Endothelial cell of umbilical vein (primary cell): ENCODE results near the gene MME. TPM values are rescaled to one million over a fixed set of nuclear protein-coding genes. Genes with fewer than 3 reads are reported as not detected.

Source experiments
- BruUV-seq: library from RNA; stranded (reverse); fragments of 400-500 nt; replicated peaks from 2 replicates; lab custom pipeline; 2021; lab: Mats Ljungman, UMichigan
- CTCF ChIA-PET: fragments of 300-600, 350-600 bp; sonication (Branson Sonifier 250); formaldehyde crosslinking; loops from one replicate; lab custom pipeline; 2021; ENCODE audit warnings: antibody characterized with exemption, inconsistent platforms; lab: Charles Lee
- POLR2A ChIA-PET: fragments of 300-600, 350-600 bp; sonication (Branson Sonifier 250); formaldehyde crosslinking; loops from one replicate; lab custom pipeline; 2021; ENCODE audit warnings: antibody characterized with exemption, inconsistent platforms; lab: Charles Lee
- DNase-seq: peaks from one replicate; pipeline ENCODE4 v3.0.0-alpha.2; 2011; ENCODE audit warnings: low read depth, low spot score
- FAIRE-seq: peaks from 2 replicates; lab custom pipeline; 2011; peaks lifted over from hg19 to GRCh38; lab: Jason Lieb, UNC
- H2AFZ ChIP-seq: 2 replicates; pipeline ENCODE4 v1.6.0; 2012; ENCODE audit warnings: low read depth, low read length, control low read depth, inconsistent platforms
- H3K27ac ChIP-seq: 2 replicates; pipeline ENCODE4 v1.5.1; 2011; ENCODE audit warnings: low read depth, mild to moderate bottlenecking, control low read depth, low read length, moderate library complexity; ENCODE audit not compliant: insufficient read depth
- H3K27me3 ChIP-seq, 2 experiments: 2 replicates each; pipeline versions ENCODE4 v1.6.0 to v1.6.1; 2011; ENCODE audit warnings: low read length in 2 of 2, mixed read lengths in 1 of 2; ENCODE audit not compliant: control insufficient read depth in 2 of 2, insufficient read depth in 2 of 2
- H3K36me3 ChIP-seq, 2 experiments: 2 replicates in 1 of 2; 3 replicates in 1 of 2; pipeline ENCODE4 v1.5.1; 2011; ENCODE audit warnings: low read length in 2 of 2, mild to moderate bottlenecking in 1 of 2, moderate library complexity in 1 of 2; ENCODE audit not compliant: control insufficient read depth in 2 of 2, insufficient read depth in 2 of 2; ENCODE audit errors: extremely low read depth in 1 of 2
- H3K4me1 ChIP-seq: 3 replicates; pipeline ENCODE4 v1.5.1; 2011; ENCODE audit warnings: mild to moderate bottlenecking, low read length; ENCODE audit not compliant: control insufficient read depth, insufficient read depth; ENCODE audit errors: extremely low read depth
- H3K4me2 ChIP-seq: 2 replicates; pipeline ENCODE4 v1.6.1; 2011; ENCODE audit warnings: low read length, control low read depth, mixed read lengths; ENCODE audit not compliant: insufficient read depth
- H3K4me3 ChIP-seq, 3 experiments: fragments of 200-600 bp in 1 of 3; sonication (generic), shearing (Covaris generic) in 1 of 3; replicated peaks in 1 of 3; 2 replicates each; pipeline ENCODE4 v1.5.1; 2011 to 2016; ENCODE audit warnings: control low read depth in 3 of 3, low read length in 3 of 3, mild to moderate bottlenecking in 2 of 3, inconsistent platforms in 1 of 3, low read depth in 1 of 3, moderate library complexity in 1 of 3; ENCODE audit not compliant: insufficient read depth in 1 of 3
- H3K79me2 ChIP-seq: 2 replicates; pipeline ENCODE4 v1.6.0; 2012; ENCODE audit warnings: low read length, inconsistent platforms; ENCODE audit not compliant: control insufficient read depth, insufficient read depth
- H3K9ac ChIP-seq: replicated peaks from 2 replicates; pipeline ENCODE3; 2011; ENCODE audit warnings: low read length, control low read depth; ENCODE audit not compliant: insufficient read depth; ENCODE audit errors: extremely low read depth
- H3K9me1 ChIP-seq: replicated peaks from 3 replicates; pipeline ENCODE4 v1.6.0; 2011; ENCODE audit warnings: mild to moderate bottlenecking, low read length; ENCODE audit not compliant: control insufficient read depth, insufficient read depth; ENCODE audit errors: extremely low read depth
- H3K9me3 ChIP-seq: replicated peaks from 2 replicates; pipeline ENCODE4 v1.5.1; 2012; ENCODE audit warnings: low read length, inconsistent platforms; ENCODE audit not compliant: control insufficient read depth, insufficient read depth
- H4K20me1 ChIP-seq: replicated peaks from 2 replicates; pipeline ENCODE3; 2011; ENCODE audit warnings: mild to moderate bottlenecking, low read length; ENCODE audit not compliant: control insufficient read depth, insufficient read depth; ENCODE audit errors: extremely low read depth
- CTCF ChIP-seq, 2 donors: IDR thresholded peaks; 1 replicate in 1 of 2; 2 replicates in 1 of 2; pipeline ENCODE4 v1.5.1; 2011; ENCODE audit warnings: low read length in 2 of 2, mild to moderate bottlenecking in 2 of 2, moderate library complexity in 2 of 2, control low read depth in 1 of 2, inconsistent platforms in 1 of 2, low read depth in 1 of 2; ENCODE audit not compliant: insufficient read depth in 1 of 2; ENCODE audit errors: extremely low read depth in 1 of 2
- EZH2 ChIP-seq: IDR thresholded peaks from 2 replicates; pipeline ENCODE4 v1.6.1; 2012; ENCODE audit warnings: borderline replicate concordance, low read depth, mild to moderate bottlenecking, moderate library complexity, low read length, inconsistent platforms; ENCODE audit not compliant: severe bottlenecking
- FOS ChIP-seq: IDR thresholded peaks from 2 replicates; pipeline ENCODE4 v1.6.1; 2011; ENCODE audit warnings: mild to moderate bottlenecking, low read length, moderate library complexity, borderline replicate concordance; ENCODE audit not compliant: insufficient read depth
- GATA2 ChIP-seq: IDR thresholded peaks from 2 replicates; pipeline ENCODE4 v1.7.0; 2011; ENCODE audit warnings: low read depth, mild to moderate bottlenecking, moderate library complexity, mixed read lengths, low read length; ENCODE audit not compliant: insufficient read length, insufficient read depth
- JUN ChIP-seq: IDR thresholded peaks from 2 replicates; pipeline ENCODE4 v1.6.1; 2011; ENCODE audit warnings: borderline replicate concordance, low read depth; ENCODE audit not compliant: insufficient read length, insufficient read depth
- MAX ChIP-seq: IDR thresholded peaks from 2 replicates; pipeline ENCODE4 v1.6.1; 2011; ENCODE audit not compliant: insufficient read depth, insufficient read length
- MYC ChIP-seq: IDR thresholded peaks from one replicate; pipeline ENCODE4 v1.6.1; 2011; ENCODE audit warnings: mild to moderate bottlenecking, low read depth, low read length
- POLR2A ChIP-seq: IDR thresholded peaks from 2 replicates; pipeline ENCODE4 v1.6.1; 2012; ENCODE audit warnings: low read depth, mild to moderate bottlenecking, control low read depth, low read length
- POLR2AphosphoS5 ChIP-seq: IDR thresholded peaks from 2 replicates; pipeline ENCODE4 v1.6.1; 2012; ENCODE audit warnings: low read depth, mild to moderate bottlenecking, control low read depth, low read length, moderate library complexity; ENCODE audit not compliant: insufficient read depth
- dilution Hi-C: fragments of 300-500 bp; cut with MboI; formaldehyde crosslinking; loops from one replicate; pipeline ENCODE4 v1.15.0; 2019; ENCODE audit warnings: low sequenced_read_pairs; ENCODE audit not compliant: extremely low pct_ligation_motif_present
- intact Hi-C: fragments of 100-400 bp; cut with micrococcal nuclease; formaldehyde crosslinking; loops from one replicate; pipeline ENCODE4 v1.10.0; 2022
- polyA plus RNA-seq, 4 experiments: library from polyadenylated mRNA; depleted of rRNA in 3 of 4; stranded (reverse) in 3 of 4; unstranded in 1 of 4; fragments of >200 nt; gene quantifications; 2 replicates each; pipeline versions ENCODE4 v1.2.1 to v1.2.3, GENCODE V29; 2011 to 2012; ENCODE audit warnings: missing spikeins in 1 of 4
- total RNA-seq: library from RNA; stranded (reverse); gene quantifications from 2 replicates; pipeline ENCODE4 v1.2.3, GENCODE V29; 2021

The MME gene
- total and polyA plus RNA-seq, 2 donors (not counting 3 experiments of a cell fraction or from before 2014, with no cell fraction given): 6.0 to 10.5 TPM

GRCh38 chr3:155230382-155230781 is 150.3 kb downstream of the MME start:
- no peak for FAIRE-seq

More at GRCh38 chr3:155230382-155230781, 150.3 kb downstream of the MME start:
- H3K79me2 ChIP-seq: no peaks in the 10 kb centered on the region
- no peak for TF ChIP-seq POLR2A
- no peak for TF ChIP-seq FOS
- TF ChIP-seq MYC: no peak
- TF ChIP-seq MAX: no peak
- no peak for TF ChIP-seq EZH2
- no peak for TF ChIP-seq JUN
- no peak for TF ChIP-seq GATA2
- TF ChIP-seq CTCF (IDR thresholded peaks at IDR 0.05; ENCODE audit: extremely low read depth in 1 of 2, insufficient read depth in 1 of 2, low read depth in 1 of 2, low read length in 2 of 2): no peak
- no peak for TF ChIP-seq POLR2AphosphoS5
- dilution Hi-C loops (no loop called here), intact Hi-C loops (no loop called here)
- no peaks in the 10 kb centered on the region for H3K9me3 ChIP-seq
- H4K20me1 ChIP-seq: no peaks in the 10 kb centered on the region
- no peak overlapping the region for H3K4me2 ChIP-seq
- BruUV-seq: no TSS peak
- no peaks in the 10 kb centered on the region for H3K27me3 ChIP-seq
- H3K27ac ChIP-seq: no peak overlapping the region
- POLR2A ChIA-PET: no interaction called here
- H3K9me1 ChIP-seq: no peaks in the 10 kb centered on the region
- no peaks in the 10 kb centered on the region for H3K4me1 ChIP-seq
- CTCF ChIA-PET: no interaction called here
- DNase-seq: no peak
- no peak overlapping the region for H2AFZ ChIP-seq
- no peaks in the 10 kb centered on the region for H3K36me3 ChIP-seq
- H3K9ac ChIP-seq: no peak overlapping the region
- H3K4me3 ChIP-seq: no peak overlapping the region
